ENCODE measurements around the gene CLNK. TPM values are rescaled to one million over a fixed set of nuclear protein-coding genes. Genes with fewer than 3 reads are reported as not detected.
"Not testable (repeated sequence)": the region's sequence is repeated elsewhere in the genome, so short reads cannot be mapped to it uniquely, and the experiment has no call there.

CLNK gene
- total RNA-seq, 1 experiment from 2014 or later = not detected

DNA sequence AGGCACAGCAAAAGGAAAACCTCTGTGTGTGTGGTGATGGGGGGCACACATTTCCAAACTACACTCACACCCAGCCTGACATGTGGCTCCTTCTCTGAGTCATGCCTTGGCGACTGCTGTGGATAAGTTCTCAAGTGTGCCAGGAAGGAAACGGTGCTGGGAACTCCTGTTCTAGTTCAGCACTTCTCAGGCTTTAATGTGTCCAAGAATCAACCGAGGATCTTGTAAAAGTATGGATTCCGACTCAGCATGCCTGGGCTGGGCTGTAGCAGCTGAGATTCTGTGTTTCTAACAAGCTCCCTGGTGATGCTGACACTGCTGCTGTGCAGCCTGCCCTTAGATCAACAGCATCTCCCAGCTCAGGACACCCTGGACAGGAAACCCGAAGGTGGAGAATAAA, 20.2 kb downstream of the CLNK start:
- peak; percentile 53 for DNase-seq (ENCODE audit: low read depth)

DNA sequence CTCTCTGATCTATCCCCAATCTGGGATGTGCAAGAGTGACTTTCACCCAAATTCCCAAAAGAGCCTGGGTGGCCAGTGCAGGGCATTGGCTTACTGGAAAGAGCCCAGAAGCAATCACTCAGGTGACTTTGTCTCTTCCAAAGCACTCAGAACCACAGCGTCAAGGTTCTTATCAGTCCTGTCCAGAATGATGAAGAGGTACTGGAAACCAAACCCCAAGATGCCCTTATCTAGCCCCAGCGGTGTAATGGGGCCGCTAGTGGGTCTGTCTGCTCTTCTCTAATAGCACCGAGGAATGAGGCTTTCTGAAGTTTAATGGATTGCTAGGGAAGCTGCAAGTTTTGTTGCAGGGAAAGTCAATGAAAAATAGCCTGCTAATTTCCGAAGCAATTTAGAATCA, 21.6 kb downstream of the CLNK start:
- no peak for DNase-seq (ENCODE audit: low read depth)

DNA sequence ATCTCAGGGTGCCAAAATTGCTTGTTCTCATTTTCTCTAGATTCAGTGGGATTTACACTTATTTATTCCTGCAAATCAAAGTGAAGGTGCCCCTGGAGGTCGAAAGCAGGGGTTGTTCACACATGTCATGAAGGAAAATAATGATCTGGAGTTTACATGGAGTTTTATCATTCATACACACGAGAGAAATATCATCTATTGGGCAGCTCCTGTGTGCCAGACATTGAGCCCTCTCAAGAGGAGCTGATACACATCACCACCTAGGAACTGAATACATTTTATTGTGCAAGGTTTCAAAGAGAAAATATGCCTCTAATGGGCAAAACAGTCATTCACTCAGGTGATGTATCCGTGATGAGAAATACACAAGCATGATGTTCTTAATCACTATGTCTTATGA, 23.5 kb downstream of the CLNK start:
- no peak for DNase-seq (ENCODE audit: low read depth)

DNA sequence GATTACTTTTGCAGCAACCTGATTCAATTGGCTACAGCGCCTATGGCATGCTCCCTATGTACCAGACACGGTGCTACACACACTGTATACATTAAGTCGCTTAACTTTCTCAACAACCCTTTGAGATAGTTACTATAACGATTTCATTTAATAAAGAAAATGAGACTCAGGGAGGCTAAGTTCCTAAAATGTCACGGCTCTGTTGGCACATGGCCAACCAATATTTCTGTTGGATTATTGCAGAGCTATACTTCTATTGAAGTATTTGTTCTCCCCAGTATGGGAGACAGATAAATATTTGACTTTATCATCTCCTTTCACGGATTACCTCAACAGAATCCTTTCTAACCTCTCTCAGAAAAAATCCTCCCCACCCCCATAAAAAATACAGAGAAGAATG, 25.3 kb downstream of the CLNK start:
- DNase-seq (ENCODE audit: low read depth) = no peak

DNA sequence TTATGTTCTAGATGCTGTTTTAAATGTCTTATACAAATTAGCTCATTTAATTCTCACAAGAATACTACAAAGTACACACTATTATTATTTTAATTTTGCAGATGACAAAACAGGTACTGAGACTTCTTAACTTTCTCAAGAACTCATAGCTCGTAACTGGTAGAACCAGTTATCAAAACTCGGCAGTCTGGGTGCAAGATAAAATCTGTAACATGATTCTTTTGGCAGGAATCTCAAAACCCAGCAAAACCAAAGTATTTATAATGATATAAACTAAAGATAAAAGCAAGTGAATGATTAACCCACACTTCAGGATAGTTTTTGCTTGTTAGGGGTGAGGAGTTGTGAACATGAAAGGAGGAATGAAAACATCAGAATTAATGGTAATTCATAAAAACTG, 27.6 kb downstream of the CLNK start:
- DNase-seq (ENCODE audit: low read depth) = no peak

DNA sequence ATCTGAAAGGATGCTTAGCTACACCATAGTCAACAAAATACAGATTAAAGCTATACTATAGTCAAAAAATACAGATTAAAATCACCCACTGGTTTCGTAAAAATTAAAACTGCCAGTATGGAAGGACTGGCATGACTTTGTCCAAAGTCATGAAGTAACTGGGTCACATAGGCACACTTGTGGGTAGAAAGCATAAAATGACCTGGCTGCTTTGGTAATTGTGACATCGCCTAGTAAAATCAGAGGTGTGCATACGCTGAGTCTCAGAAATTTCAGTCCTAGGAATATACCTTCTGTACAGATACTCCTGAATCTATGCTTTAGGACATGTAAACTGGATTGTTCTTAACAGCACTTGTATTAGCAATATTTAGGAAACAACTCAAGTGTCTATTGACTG, 28.1 kb downstream of the CLNK start:
- DNase-seq (ENCODE audit: low read depth) = no peak

DNA sequence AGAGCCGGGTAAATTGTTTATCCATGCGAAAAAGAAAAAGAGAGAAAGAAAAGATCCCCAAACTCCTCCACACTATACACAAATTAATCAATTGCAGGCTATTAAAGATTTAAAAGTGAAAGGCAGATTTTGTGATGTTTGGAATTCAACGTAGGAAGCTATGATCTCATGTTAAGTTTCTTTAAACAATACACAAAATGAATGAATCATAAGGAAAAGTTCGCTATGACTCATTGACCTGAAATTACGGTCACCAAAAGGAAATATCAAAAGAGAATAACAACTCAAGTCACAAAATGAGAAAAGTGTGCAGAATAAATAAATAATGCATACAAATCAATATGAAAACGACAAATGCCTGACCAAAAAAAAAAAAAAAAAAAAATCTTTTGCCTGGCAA, 28.6 kb downstream of the CLNK start:
- peak; percentile 4 for DNase-seq (ENCODE audit: low read depth)

DNA sequence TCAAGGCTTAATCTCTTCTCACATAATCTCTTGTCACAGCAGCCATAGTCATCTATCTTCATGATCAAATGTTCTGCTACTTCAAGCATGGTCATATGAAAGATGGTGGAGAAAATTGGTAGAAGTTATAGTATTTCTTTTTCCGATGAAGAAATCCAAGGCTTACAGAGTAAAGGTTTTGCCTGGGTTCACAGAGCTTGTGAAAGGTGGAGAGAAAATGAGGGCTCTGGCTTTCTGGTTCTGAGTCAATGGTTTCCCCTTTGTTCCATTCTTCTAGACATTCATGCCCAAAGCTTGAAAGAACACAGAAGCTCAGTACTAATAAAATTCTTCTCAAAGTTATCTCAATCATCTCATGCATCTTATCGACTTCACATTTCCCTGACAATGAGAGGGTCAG, 36.1 kb downstream of the CLNK start:
- DNase-seq (ENCODE audit: low read depth) = no peak

DNA sequence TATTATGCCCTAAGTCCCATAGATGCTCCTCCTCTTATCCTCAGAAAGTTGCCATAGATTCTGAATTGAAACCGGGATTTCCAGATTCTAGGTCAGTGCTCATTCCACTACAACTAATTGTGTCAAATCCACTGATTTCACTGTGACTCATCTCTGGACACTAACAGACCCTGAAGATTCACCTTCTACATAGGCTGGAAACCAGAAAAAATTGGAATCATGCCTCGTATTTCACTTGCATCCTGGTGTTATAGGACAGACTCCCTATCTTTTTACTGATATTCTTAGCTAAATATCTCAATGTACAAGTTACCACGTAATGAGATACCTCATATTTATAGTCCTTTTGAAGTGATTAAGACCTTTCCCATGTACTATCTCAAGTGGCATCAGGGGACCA, 36.7 kb downstream of the CLNK start:
- DNase-seq (ENCODE audit: low read depth) = no peak

DNA sequence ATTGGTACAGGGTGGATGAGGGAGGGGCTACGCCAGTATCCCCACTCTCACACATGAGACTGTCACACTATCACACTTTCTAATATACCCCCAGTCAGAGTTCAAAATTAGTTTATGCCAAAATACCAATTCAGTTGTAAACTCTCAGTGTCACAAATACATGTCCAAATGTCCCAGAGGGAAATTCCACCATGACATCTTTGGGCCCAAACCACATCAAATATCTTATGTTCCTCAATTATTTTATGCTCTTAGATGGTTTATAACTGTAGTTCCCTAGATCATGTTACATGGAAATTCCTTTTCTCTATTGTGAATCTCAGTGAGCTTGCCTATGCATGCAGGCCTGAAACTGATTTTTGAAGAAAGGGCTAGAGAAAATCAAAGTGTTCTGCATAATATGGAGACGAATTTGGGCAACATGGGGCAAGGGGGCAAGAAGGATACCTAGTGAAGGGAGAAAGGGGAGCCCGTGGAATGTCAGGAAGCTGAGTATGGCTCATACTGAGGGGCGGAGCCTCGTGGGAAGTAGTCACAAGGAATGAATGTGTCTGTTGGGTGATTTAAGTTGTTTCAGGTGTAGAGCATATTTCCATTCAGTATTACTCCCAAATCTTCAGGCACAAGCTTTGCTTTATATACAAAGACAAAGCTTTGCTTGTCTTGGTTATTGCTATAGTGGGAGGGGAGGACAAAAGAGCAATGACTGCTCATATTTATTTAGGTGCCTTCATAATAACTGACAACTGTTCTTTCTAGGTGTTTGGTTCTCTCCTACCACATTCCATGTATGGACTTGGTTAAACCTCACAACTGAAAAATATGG, 40.8 kb downstream of the CLNK start:
- DNase-seq (ENCODE audit: low read depth) = no peak

DNA sequence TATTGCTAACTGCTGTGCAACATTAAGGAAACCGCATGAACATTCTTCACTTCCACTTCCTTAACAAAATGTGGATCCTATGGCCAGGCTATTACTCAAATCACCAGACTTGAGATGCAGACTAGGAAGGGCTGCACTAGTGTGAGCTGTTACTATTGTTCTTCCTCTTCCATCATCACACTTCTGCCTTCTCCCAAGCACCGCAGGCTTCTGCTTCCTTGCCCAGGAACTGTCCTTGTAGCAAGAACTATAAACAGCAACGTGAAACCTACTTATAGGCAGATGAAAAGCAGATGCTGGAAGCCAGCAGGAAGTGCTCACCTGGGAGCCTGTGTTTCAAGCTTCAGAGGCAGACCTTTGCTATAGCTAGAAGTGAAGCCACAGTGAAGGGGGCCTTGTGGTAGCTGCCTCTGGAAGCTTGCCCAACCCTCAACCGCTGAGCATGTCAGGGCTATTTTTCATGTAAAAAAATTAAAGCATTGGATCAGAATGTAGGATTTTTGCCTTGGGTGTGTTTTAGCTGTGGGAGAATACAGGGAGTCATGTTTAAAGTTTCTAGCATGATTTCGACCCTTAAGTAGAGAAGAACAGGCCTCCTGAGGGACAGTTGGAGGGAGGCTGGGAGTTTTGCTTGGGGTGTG, 43.9 kb downstream of the CLNK start:
- DNase-seq (ENCODE audit: low read depth) = no peak

DNA sequence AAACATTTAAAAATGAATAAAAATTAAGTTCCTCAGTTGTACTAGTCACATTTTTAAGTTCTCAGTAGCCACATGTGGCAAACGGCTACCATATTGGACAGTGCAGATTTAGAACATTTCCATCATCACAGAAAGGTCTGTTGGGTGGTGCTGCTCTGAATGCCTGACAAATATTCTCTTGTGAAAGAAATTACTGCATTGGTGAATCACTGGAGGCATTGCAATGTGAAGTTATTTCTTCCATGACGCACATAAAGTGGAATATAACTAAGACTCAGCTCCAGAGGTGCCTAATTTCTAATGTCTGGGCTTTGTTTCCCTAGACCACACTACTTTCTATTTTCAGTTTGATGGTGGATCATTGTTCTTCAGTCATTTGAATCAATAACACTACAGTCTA, 44.9 kb downstream of the CLNK start:
- DNase-seq (ENCODE audit: low read depth) = no peak

DNA sequence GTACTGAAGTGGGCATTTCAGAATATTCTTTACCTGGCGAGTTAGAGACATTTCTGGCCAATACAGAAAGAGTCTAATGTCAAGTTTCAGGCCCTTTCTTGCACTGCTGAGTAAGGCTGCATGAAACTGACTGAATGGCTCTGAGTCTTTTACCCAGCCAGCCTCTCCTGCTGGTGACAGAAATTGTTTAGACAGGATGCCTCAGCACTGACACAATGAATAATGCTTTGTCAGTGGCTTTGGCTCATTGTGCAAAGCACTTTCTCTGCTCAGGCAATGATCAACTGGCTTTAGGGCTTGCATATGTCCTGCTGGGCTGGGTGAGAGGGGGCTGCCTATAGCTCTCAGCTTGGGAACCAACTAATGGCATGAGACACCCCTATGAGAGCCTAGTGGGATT, 45.5 kb downstream of the CLNK start:
- DNase-seq (ENCODE audit: low read depth) = no peak

DNA sequence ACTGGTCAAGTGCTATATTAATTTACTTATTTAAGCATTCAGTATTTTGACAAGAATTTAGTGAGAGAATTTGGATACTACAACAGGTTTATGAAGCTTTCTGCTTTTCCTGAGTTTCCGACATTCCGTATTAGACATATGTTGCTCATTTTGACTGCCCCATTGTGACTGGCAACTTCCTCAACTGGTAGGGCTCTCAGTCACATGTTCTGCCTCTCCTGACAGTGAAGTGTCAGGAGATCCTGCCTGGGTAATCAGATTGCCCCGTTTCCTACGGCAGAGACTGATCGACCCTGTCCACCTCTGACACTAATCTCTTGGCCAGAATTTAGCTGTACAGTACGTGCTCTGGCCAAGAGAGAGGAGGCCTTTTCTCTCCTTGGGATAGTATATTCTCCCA, 49.5 kb downstream of the CLNK start:
- no peak for DNase-seq (ENCODE audit: low read depth)

DNA sequence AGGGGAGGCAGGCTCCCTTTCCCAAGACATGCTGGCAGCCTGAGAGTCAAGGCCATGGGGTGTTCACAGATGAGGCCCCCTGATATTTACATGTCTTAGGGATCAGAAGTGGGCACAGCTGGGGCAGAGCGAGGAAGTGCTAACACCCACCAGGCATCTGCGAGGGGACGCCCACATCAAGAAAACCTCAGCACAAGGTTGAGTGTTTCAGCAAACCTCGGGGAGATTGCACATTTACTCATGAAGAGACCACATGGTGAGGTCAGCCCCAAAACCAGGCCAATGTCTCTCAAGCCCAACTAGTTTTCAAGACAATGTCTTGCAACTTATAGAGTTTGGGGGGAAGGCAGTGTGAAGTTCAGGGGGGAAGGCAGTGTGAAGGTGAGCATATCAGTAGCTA, 55.2 kb downstream of the CLNK start:
- no peak for DNase-seq (ENCODE audit: low read depth)

DNA sequence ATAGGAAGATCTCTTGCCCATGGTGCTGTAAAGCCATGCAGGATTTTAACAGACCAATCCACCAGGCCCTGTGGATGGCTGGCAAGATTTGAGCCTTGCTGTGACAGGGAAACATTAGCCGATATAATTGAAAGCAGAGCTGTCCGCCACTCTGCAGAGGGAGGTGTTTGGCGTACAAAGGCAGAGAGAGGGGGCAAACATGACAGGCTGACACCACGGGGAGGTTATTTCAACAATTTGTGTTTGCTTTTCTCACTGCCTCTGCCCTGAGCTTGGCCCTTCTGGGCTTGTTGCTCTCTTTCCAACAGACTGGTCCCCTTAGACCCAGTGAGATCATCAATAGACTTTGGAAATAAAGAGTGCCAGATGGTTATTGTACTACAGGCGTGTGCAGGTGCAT, 59.4 kb downstream of the CLNK start:
- no peak for DNase-seq (ENCODE audit: low read depth)

DNA sequence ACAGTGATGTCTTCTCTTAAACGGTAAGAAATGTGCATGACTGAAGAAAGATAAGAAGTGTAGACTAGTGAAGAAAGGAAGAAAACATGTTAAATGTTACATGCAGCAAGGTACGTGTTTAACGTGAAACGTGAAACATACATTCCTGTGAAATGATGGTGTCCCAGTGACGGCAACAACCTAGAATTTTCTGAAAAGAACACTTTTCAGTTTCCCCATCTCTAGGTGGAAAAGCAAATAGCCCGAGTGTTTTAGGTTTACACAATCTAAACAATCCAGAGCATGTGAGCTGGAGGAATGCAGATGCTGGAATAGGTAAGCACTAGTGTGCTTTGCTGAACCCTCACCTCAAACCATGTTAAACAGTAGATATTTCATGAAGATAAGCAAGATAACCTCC, 60.7 kb downstream of the CLNK start:
- no peak for DNase-seq (ENCODE audit: low read depth)

DNA sequence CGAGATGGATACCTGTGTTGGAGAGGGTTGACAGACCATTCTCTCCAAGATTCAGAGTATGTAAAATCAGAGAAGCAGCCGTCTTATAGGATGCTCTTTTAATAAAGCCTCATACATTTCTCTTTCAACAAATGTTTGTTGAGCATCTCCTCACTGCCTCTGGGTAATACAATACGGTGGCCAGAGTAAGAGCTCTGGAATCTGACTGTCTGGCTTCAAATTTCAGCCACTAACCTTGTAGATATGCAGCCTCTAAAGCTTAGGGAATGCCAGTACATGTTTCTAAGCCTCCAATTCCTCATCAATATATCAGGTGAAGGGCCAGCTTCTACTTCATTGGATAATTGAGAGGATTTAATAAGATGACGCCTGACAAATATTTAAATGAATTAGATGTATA, 61.3 kb downstream of the CLNK start:
- no peak for DNase-seq (ENCODE audit: low read depth)

DNA sequence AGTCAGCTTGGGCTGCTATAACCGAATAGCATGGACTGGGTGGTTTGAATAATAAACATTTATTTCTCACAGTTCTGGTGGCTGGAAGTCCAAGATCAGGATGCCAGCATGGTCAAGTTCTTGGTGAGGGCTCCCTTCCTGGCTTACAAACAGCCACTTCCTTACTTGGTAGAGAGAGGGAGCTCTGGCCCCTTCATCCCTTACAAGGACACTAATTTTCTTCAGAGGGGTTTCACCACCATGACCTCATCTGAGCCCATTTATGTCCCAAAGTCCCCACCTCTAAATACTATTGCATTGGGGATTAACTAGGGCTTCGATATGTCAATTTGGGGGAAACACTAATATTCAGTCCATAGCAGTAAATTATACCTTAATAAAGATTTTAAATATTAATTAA, 61.8 kb downstream of the CLNK start:
- no peak for DNase-seq (ENCODE audit: low read depth)

DNA sequence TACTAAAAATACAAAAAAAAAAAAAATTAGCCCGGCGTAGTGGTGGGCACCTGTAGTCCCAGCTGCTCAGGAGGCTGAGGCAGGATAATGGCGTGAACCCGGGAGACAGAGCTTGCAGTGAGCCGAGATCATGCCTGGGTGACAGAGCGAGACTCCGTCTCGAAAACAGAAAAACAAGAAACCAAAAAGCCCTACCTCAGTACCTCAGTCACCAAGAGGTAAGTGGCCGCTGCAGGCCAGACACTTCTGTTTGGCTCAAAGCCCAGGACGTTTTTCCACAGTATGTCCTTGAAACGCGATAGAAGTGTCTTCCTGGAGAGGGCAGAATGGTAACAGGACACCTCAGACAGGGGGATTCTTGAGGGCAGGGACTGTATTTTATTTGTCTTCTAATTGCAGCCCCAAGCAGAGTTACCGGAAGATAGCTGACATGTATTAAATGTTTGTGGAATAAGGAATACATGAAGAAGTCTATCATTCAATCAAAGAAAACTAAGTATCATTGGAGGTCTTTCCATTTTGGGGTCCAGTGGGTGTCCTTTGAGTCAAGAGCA, 63.6 kb downstream of the CLNK start:
- DNase-seq (ENCODE audit: low read depth) = no peak

DNA sequence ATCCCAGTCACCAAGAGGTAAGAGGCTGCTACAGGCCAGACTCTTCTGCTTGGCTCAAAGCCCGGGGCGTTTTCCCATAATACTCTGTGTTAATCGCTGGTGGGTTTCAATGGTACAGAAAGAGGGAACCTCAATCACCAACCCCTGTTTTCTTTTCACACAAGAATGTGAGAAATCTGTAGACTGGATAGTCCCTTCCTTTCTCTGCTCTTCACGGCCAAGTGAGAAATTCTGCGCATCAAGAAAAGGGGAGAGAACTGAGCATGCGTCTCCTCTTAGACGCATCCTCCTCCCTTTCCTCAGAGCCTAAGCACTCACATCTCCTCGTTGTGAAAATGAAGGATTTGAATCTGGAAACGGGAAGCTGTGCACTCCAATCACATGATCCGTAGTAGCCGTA, 64.7 kb downstream of the CLNK start:
- no peak for DNase-seq (ENCODE audit: low read depth)

DNA sequence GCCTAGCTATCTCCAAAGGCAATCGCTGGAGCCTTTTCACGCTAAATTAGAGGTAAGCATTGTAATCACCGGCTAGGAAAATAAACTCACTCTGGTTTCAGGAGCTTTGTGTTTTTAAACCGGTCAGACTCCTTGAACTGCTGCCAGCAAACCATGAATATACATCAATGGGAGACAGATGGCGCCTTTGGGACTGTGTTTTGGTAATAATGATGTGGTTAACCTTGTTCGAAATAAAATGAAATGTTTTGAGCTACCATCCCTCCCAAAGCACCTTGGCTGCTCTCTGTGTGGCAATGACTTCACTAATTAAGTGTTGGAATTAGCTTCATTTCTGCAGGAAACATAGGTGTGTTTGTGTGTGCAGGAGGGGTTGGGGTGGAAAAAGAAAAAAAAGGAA, 65.3 kb downstream of the CLNK start:
- peak; percentile 59 for DNase-seq (ENCODE audit: low read depth)

DNA sequence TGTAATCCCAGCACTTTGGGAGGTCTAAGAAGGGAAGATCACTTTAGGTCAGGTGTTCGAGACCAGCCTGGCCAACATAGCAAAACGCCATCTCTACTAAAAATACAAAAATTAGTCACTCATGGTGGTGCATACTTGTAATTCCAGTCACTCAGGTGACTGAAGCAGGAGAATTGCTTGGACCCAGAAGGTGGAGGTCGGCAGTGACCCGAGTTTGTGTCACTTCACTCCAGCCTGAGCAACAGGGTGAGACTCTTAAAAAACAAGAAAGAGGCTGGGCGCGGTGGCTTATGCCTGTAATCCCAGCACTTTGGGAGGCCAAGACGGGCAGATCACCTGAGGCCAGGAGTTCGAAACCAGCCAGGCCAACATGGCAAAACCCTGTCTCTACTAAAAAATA, 69.6 kb downstream of the CLNK start:
- not testable (repeated sequence) for DNase-seq (ENCODE audit: low read depth)
